GM12865 (cell line): Measurements from ENCODE around the gene TOMM70.

Experiments
- DNase-seq: peaks from one replicate; pipeline ENCODE4 v3.0.0; 2010; ENCODE audit warnings: low read depth
- H3K4me3 ChIP-seq: 2 replicates; pipeline ENCODE4 v1.5.1; 2011; ENCODE audit warnings: mild to moderate bottlenecking, low read depth, low read length, control low read depth
- TF ChIP-seq, protein P1 (sequence below): IDR thresholded peaks from 2 replicates; pipeline ENCODE4 v1.5.1; 2011; ENCODE audit warnings: low read length, control low read depth, low read depth, inconsistent platforms; ENCODE audit not compliant: insufficient read depth; ENCODE audit errors: missing control alignments

Gene TOMM70

DNA sequence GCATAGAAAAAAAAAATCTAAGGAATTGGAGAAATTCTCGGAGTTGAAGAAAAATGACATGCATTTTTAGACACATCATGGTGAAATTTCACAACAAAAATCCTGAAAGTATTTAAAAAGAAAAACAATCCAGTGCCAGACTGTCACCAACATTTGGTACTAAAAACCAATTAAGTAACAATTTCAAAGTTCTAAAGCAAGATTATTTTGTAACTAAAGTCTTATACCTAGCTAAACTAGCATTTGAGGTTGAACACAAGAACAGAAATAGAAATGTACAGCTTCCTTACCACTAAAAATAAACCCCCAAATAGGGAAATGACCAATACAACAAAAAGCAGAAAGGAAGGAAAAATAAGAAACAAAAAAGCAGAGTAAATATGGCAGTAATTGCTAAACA lies 11.9 kb downstream of the TOMM70 start:
- no peak overlapping the region for H3K4me3 ChIP-seq
- no peak for DNase-seq
- TF ChIP-seq, protein P1, sequence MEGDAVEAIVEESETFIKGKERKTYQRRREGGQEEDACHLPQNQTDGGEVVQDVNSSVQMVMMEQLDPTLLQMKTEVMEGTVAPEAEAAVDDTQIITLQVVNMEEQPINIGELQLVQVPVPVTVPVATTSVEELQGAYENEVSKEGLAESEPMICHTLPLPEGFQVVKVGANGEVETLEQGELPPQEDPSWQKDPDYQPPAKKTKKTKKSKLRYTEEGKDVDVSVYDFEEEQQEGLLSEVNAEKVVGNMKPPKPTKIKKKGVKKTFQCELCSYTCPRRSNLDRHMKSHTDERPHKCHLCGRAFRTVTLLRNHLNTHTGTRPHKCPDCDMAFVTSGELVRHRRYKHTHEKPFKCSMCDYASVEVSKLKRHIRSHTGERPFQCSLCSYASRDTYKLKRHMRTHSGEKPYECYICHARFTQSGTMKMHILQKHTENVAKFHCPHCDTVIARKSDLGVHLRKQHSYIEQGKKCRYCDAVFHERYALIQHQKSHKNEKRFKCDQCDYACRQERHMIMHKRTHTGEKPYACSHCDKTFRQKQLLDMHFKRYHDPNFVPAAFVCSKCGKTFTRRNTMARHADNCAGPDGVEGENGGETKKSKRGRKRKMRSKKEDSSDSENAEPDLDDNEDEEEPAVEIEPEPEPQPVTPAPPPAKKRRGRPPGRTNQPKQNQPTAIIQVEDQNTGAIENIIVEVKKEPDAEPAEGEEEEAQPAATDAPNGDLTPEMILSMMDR = no peak

DNA sequence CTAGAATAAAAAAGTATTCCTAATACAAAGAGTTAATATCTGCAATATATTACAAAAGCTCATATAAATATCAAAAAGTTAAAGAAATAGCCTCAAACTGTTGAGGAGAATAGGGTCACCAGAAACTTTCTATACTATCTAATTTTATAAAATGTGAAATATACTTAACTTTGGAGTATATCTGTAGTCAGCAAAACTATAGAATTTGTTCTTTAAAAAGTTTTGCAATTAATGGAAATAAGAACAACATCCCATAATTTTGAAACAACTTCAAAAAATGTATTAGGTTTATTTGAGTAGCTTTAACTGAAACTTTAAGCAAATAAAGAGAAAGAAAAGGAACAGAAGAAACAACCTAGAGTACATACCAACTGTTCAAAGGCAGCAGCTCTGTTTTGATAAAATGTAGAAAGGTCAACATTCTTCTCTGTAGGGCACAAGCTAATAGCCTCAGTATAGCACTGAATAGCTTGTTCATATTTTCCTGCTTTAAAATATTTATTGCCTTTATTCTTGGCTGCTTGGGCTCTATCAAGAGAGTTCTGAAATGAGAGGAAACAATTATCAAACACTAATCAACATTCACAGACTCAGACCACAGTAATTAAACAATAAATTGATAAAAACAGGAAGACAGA lies 14.3 kb downstream of the TOMM70 start:
- no peak for DNase-seq
- TF ChIP-seq, protein P1 = no peak
- H3K4me3 ChIP-seq = no peak overlapping the region

DNA sequence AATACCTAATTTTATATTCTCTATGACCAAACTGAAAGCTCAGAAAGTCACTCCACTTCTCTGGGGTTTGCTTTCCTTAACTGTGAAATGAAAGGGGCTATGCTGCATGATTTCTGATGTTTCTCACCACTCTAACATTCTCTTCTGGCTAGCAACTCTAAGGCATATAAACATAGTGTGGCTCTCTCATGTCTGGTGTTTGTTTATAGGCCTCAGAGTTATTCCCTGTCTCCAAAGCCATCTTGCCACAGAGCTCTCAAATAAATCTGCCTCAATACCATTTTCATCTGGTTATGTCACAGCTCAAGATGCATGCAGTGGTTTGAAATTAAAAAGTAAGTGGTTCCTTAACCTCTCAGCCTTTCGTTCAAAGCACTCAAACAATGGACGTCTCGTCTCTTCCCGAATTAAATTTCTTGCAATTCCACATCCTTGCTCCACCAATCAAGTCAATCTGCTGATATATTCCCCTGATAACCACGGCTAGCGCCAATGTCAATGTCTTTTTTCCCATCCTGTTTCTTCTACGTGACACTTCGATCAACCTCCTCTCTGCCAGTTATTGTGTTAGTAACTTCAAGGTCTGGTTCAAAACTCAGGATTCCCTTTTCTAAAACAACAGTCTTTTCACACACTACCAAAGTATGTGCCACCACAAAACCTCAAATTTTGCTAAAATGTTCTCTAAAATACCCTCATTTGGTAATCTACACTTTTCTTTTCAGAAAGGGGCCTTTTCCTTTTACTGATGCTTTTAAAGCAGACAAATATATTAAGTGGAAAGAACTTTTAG lies 16.0 kb downstream of the TOMM70 start:
- H3K4me3 ChIP-seq = no peak overlapping the region
- DNase-seq = no peak
- TF ChIP-seq, protein P1 = no peak

DNA sequence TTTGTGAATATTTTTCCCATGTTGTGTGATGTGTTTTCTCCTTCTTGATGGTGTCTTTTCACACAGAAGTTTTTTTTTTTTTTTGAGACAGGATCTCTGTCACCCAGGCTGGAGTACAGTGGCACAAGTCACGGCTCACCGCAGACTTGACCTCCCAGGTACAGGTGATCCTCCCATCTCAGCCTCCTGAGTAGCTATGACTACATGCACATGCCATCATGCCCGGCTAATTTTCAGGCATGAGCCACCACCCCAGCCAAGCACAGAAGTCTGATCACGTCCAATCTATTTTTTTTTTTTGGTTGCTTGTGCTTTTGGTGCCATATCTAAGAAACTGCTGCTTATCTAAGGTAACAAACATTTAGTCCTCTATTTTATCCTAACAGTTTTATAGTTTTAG lies 24.6 kb downstream of the TOMM70 start:
- no peak overlapping the region for H3K4me3 ChIP-seq
- no peak for DNase-seq
- TF ChIP-seq, protein P1 = no peak

DNA sequence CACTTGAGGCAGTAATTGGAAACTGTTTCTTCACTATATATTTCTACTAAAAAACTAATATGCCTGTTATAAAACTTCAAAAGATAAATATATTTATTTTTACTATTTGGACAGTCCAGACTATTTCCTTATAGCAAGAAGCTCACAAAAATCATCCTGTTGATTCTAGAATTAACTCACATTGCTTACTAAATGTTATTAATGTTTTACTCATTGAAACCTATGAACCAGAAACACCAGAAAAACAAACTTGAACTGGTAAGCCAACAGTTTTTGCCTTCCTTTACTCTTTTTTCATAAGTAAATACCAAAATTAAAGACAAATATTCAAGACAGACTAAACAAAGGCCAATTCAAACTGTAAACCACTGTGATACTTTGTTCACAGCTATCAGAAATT lies 26.4 kb downstream of the TOMM70 start:
- TF ChIP-seq, protein P1 = no peak
- DNase-seq = no peak
- no peak overlapping the region for H3K4me3 ChIP-seq

DNA sequence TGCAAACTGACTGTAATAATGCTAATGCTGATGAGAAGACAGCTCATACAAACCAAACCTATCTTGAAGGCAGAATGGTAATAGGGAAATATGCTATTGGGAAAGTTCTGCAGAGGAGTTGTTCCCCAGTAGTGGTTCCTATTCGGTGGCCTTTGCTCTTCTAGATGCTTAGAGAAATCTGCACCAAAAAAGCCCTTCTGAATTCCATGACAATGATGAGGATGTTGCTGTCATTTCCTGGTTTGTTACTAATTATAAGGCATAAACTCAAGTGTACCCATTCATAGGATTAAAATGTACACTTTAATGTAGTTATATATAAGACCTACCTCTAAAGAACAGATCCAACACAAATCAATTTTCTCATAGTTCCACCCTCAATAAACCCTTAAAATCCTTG lies 30.1 kb downstream of the TOMM70 start:
- TF ChIP-seq, protein P1 = no peak
- H3K4me3 ChIP-seq = no peak overlapping the region
- no peak for DNase-seq
